H9 (cell line): ENCODE data around the gene VPS18. TPM values are rescaled to one million over a fixed set of nuclear protein-coding genes. Genes with fewer than 3 reads are reported as not detected.

Source experiments
- DNase-seq: peaks from one replicate; pipeline ENCODE4 v3.0.0-alpha.2; 2017
- H2AFZ ChIP-seq: one replicate; pipeline ENCODE4 v1.6.1; 2013; ENCODE audit warnings: mild to moderate bottlenecking, low read length, control low read depth, moderate library complexity
- H2AK5ac ChIP-seq: 2 replicates; pipeline ENCODE4 v1.6.1; 2013; ENCODE audit warnings: low read length, control low read depth, mixed read lengths; ENCODE audit not compliant: insufficient read length
- H2BK120ac ChIP-seq: one replicate; pipeline ENCODE4 v1.6.1; 2013; ENCODE audit warnings: low read depth, mild to moderate bottlenecking, low read length, control low read depth, inconsistent platforms; ENCODE audit not compliant: poor library complexity, severe bottlenecking
- H2BK12ac ChIP-seq: 2 replicates; pipeline ENCODE4 v1.6.1; 2013; ENCODE audit warnings: low read length, control low read depth, mixed read lengths, low read depth; ENCODE audit not compliant: insufficient read length
- H2BK15ac ChIP-seq: 2 replicates; pipeline ENCODE4 v1.6.1; 2013; ENCODE audit warnings: low read depth, low read length, control low read depth
- H2BK20ac ChIP-seq: one replicate; pipeline ENCODE4 v1.6.1; 2013; ENCODE audit warnings: low read depth, mild to moderate bottlenecking, low read length, control low read depth, inconsistent platforms; ENCODE audit not compliant: poor library complexity, severe bottlenecking
- H2BK5ac ChIP-seq: 2 replicates; pipeline ENCODE4 v1.6.1; 2013; ENCODE audit warnings: low read length, control low read depth, mixed read lengths; ENCODE audit not compliant: insufficient read length
- H3K14ac ChIP-seq: 2 replicates; pipeline ENCODE4 v1.6.1; 2013; ENCODE audit warnings: low read length, control low read depth; ENCODE audit not compliant: insufficient read depth
- H3K18ac ChIP-seq: 2 replicates; pipeline ENCODE4 v1.6.1; 2013; ENCODE audit warnings: low read depth, mild to moderate bottlenecking, mixed read lengths, low read length, control low read depth; ENCODE audit not compliant: insufficient read length
- H3K23ac ChIP-seq: 2 replicates; pipeline ENCODE4 v1.6.1; 2013; ENCODE audit warnings: low read length, control low read depth, mixed read lengths, low read depth; ENCODE audit not compliant: insufficient read length
- H3K23me2 ChIP-seq: 2 replicates; pipeline ENCODE4 v1.6.1; 2013; ENCODE audit warnings: low read depth, mild to moderate bottlenecking, mixed read lengths, low read length, control low read depth; ENCODE audit not compliant: insufficient read length, poor library complexity, severe bottlenecking
- H3K27ac ChIP-seq: 2 replicates; pipeline ENCODE4 v1.5.1; 2013; ENCODE audit warnings: low read length, control low read depth, mixed read lengths, low read depth; ENCODE audit not compliant: insufficient read length
- H3K27me3 ChIP-seq: 2 replicates; pipeline ENCODE4 v1.6.1; 2013; ENCODE audit warnings: low read length, control low read depth, inconsistent platforms; ENCODE audit not compliant: insufficient read depth
- H3K4ac ChIP-seq: 2 replicates; pipeline ENCODE4 v1.6.1; 2013; ENCODE audit warnings: low read depth, mild to moderate bottlenecking, control low read depth, inconsistent platforms, low read length, moderate library complexity
- H3K4me1 ChIP-seq: 2 replicates; pipeline ENCODE4 v1.6.1; 2013; ENCODE audit warnings: low read length, control low read depth, inconsistent platforms; ENCODE audit not compliant: insufficient read depth
- H3K4me2 ChIP-seq: 2 replicates; pipeline ENCODE4 v1.6.1; 2013; ENCODE audit warnings: low read length, control low read depth, mixed read lengths; ENCODE audit not compliant: insufficient read length, insufficient read depth
- H3K56ac ChIP-seq: 2 replicates; pipeline ENCODE4 v1.6.1; 2013; ENCODE audit warnings: low read depth, mild to moderate bottlenecking, mixed read lengths, low read length, control low read depth; ENCODE audit not compliant: insufficient read length
- H3K79me1 ChIP-seq: 2 replicates; pipeline ENCODE4 v1.6.1; 2013; ENCODE audit warnings: low read depth, mild to moderate bottlenecking, moderate library complexity, low read length, control low read depth, inconsistent platforms; ENCODE audit not compliant: insufficient read depth, poor library complexity, severe bottlenecking
- H3K79me2 ChIP-seq: 2 replicates; pipeline ENCODE4 v1.6.1; 2013; ENCODE audit warnings: low read length, control low read depth, inconsistent platforms; ENCODE audit not compliant: insufficient read depth
- H3K9ac ChIP-seq: 2 replicates; pipeline ENCODE4 v1.6.1; 2013; ENCODE audit warnings: low read length, control low read depth, mixed read lengths; ENCODE audit not compliant: insufficient read length; ENCODE audit errors: extremely low read depth
- H3K9me3 ChIP-seq: one replicate; pipeline ENCODE4 v1.6.1; 2013; ENCODE audit warnings: low read depth, low read length, inconsistent platforms; ENCODE audit not compliant: control insufficient read depth
- H3T11ph ChIP-seq: one replicate; pipeline ENCODE4 v1.6.1; 2013; ENCODE audit warnings: mild to moderate bottlenecking, low read length, control low read depth, inconsistent platforms
- H4K20me1 ChIP-seq: one replicate; pipeline ENCODE4 v1.6.1; 2013; ENCODE audit not compliant: control insufficient read depth, insufficient read length, insufficient read depth
- H4K5ac ChIP-seq: 2 replicates; pipeline ENCODE4 v1.6.1; 2013; ENCODE audit warnings: low read depth, mild to moderate bottlenecking, mixed read lengths, low read length, control low read depth; ENCODE audit not compliant: insufficient read length
- H4K8ac ChIP-seq: replicated peaks from 2 replicates; pipeline ENCODE4 v1.6.1; 2013; ENCODE audit warnings: low read length, control low read depth, mixed read lengths, low read depth; ENCODE audit not compliant: insufficient read length
- H4K91ac ChIP-seq: 2 replicates; pipeline ENCODE4 v1.6.1; 2013; ENCODE audit warnings: low read depth, mild to moderate bottlenecking, moderate library complexity, mixed read lengths, low read length, control low read depth; ENCODE audit not compliant: insufficient read length
- H3K27ac Mint-ChIP-seq, 3 experiments: 2 replicates in 2 of 3; 3 replicates in 1 of 3; pipeline ENCODE4 v1.8.0; 2020 to 2021; ENCODE audit warnings: mixed read lengths in 3 of 3, mild to moderate bottlenecking in 1 of 3, moderate library complexity in 1 of 3
- H3K27me3 Mint-ChIP-seq: 2 replicates; pipeline ENCODE4 v1.8.0; 2021; ENCODE audit warnings: low read depth, mild to moderate bottlenecking, moderate library complexity, mixed read lengths
- H3K36me3 Mint-ChIP-seq, 3 experiments: 2 replicates in 2 of 3; 3 replicates in 1 of 3; pipeline ENCODE4 v1.8.0; 2020 to 2021; ENCODE audit warnings: low read depth in 3 of 3, mixed read lengths in 3 of 3; ENCODE audit not compliant: insufficient read depth in 1 of 3
- H3K4me1 Mint-ChIP-seq, 2 experiments: 2 replicates each; pipeline ENCODE4 v1.8.0; 2020; ENCODE audit warnings: mixed read lengths in 2 of 2
- H3K4me3 Mint-ChIP-seq, 2 experiments: 2 replicates in 1 of 2; 3 replicates in 1 of 2; pipeline ENCODE4 v1.8.0; 2020 to 2021; ENCODE audit warnings: mild to moderate bottlenecking in 2 of 2, mixed read lengths in 2 of 2, moderate library complexity in 1 of 2
- H3K9me3 Mint-ChIP-seq, 2 experiments: 2 replicates in 1 of 2; 3 replicates in 1 of 2; pipeline ENCODE4 v1.8.0; 2020; ENCODE audit warnings: mild to moderate bottlenecking in 2 of 2, mixed read lengths in 2 of 2, moderate library complexity in 1 of 2
- WGBS: extraction: QIAGEN DNeasy Blood & Tissue Kit; methylation state at CpG from one replicate; pipeline ENCODE4 v1.1.7; 2013; ENCODE audit warnings: missing lambda C conversion rate, low lambda C conversion rate, mixed read lengths; ENCODE audit not compliant: insufficient read length; ENCODE audit errors: extremely low coverage; 5-methylcytosine and 5-hydroxymethylcytosine counted together
- total RNA-seq: library from RNA; stranded (reverse); gene quantifications from 2 replicates; pipeline ENCODE4 v1.2.1, GENCODE V29; 2021
- TF ChIP-seq, protein P1 (sequence below): fragments of 200-600 bp; sonication (generic); conservative IDR thresholded peaks from 3 replicates; pipeline ENCODE4 v1.8.0; 2021; ENCODE audit warnings: antibody characterized with exemption, mild to moderate bottlenecking

Gene VPS18
- total RNA-seq, 1 experiment from 2014 or later: 45.0 TPM

DNA sequence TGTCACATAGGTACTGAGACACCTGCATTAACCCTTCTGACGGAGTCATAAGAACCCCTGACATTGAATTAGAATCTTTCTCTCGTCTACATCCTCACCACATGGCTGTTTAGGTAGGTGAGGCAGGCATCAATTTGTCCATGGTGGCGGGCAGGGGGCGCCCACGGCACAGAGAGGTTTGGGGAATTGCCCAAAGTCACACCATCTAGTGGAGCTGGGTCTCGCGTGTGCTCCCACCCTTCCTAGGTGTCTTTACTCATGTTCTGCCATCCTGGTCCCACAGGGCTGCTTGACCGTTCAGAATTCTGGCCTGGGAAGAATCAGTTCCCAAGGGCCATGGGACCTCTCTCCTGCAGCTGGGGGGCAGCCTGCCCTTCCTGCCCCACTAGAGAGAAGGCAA, 20.2 kb downstream of the VPS18 start:
- H3T11ph ChIP-seq: no peak overlapping the region
- Mint-ChIP-seq H3K4me1 (peaks cover 20 to 41% of the 10 kb centered on the region in 2 experiments), H3K36me3 (no peaks in the 10 kb centered on the region; a peak in 1 of 7 replicates), H3K4me3 (no peak overlapping the region), H3K27me3 (peaks cover 45% of the 10 kb centered on the region), H3K27ac (no peak overlapping the region; a peak in 1 of 7 replicates), H3K9me3 (no peaks in the 10 kb centered on the region)
- H3K14ac ChIP-seq: no peak overlapping the region; the same call in 1 of the 2 replicates
- no peak overlapping the region for H3K27ac ChIP-seq
- H3K9me3 ChIP-seq: no peaks in the 10 kb centered on the region
- no peak overlapping the region for H3K4ac ChIP-seq
- no peak overlapping the region for H4K5ac ChIP-seq
- H3K56ac ChIP-seq: no peak overlapping the region
- H3K23ac ChIP-seq: no peak overlapping the region
- no peak overlapping the region for H4K8ac ChIP-seq
- H2BK120ac ChIP-seq: no peak overlapping the region
- no peak overlapping the region for H2AK5ac ChIP-seq
- no peak overlapping the region for H2AFZ ChIP-seq
- no peak overlapping the region for H3K18ac ChIP-seq
- H3K9ac ChIP-seq: no peak overlapping the region
- H2BK5ac ChIP-seq: no peak overlapping the region
- H4K91ac ChIP-seq: no peak overlapping the region
- no peaks in the 10 kb centered on the region for H3K23me2 ChIP-seq
- H3K79me1 ChIP-seq: no peaks in the 10 kb centered on the region
- no peaks in the 10 kb centered on the region for H3K79me2 ChIP-seq
- H2BK20ac ChIP-seq: no peak overlapping the region
- H2BK12ac ChIP-seq: no peak overlapping the region
- DNase-seq: peak; percentile 65
- H4K20me1 ChIP-seq: no peaks in the 10 kb centered on the region
- TF ChIP-seq, protein P1, sequence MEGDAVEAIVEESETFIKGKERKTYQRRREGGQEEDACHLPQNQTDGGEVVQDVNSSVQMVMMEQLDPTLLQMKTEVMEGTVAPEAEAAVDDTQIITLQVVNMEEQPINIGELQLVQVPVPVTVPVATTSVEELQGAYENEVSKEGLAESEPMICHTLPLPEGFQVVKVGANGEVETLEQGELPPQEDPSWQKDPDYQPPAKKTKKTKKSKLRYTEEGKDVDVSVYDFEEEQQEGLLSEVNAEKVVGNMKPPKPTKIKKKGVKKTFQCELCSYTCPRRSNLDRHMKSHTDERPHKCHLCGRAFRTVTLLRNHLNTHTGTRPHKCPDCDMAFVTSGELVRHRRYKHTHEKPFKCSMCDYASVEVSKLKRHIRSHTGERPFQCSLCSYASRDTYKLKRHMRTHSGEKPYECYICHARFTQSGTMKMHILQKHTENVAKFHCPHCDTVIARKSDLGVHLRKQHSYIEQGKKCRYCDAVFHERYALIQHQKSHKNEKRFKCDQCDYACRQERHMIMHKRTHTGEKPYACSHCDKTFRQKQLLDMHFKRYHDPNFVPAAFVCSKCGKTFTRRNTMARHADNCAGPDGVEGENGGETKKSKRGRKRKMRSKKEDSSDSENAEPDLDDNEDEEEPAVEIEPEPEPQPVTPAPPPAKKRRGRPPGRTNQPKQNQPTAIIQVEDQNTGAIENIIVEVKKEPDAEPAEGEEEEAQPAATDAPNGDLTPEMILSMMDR: peak; percentile 66
- H3K4me2 ChIP-seq: no peak overlapping the region
- H3K4me1 ChIP-seq: no peaks in the 10 kb centered on the region
- H3K27me3 ChIP-seq: no peaks in the 10 kb centered on the region
- H2BK15ac ChIP-seq: no peak overlapping the region
- WGBS: no CpG with 5 or more reads among the region's 8 CpGs
